GM12865 (cell line): ENCODE results near the gene COX6A1.
A peak's percentile ranks its signal among the peaks of the same experiment; 100 is the strongest.
"Not testable (repeated sequence)": the region's sequence is repeated elsewhere in the genome, so short reads cannot be mapped to it uniquely, and the experiment has no call there.

Experiments
- DNase-seq: peaks from one replicate; pipeline ENCODE4 v3.0.0; 2010; ENCODE audit warnings: low read depth
- H3K4me3 ChIP-seq: 2 replicates; pipeline ENCODE4 v1.5.1; 2011; ENCODE audit warnings: mild to moderate bottlenecking, low read depth, low read length, control low read depth
- TF ChIP-seq, protein P1 (sequence below): IDR thresholded peaks from 2 replicates; pipeline ENCODE4 v1.5.1; 2011; ENCODE audit warnings: low read length, control low read depth, low read depth, inconsistent platforms; ENCODE audit not compliant: insufficient read depth; ENCODE audit errors: missing control alignments

The COX6A1 gene

DNA sequence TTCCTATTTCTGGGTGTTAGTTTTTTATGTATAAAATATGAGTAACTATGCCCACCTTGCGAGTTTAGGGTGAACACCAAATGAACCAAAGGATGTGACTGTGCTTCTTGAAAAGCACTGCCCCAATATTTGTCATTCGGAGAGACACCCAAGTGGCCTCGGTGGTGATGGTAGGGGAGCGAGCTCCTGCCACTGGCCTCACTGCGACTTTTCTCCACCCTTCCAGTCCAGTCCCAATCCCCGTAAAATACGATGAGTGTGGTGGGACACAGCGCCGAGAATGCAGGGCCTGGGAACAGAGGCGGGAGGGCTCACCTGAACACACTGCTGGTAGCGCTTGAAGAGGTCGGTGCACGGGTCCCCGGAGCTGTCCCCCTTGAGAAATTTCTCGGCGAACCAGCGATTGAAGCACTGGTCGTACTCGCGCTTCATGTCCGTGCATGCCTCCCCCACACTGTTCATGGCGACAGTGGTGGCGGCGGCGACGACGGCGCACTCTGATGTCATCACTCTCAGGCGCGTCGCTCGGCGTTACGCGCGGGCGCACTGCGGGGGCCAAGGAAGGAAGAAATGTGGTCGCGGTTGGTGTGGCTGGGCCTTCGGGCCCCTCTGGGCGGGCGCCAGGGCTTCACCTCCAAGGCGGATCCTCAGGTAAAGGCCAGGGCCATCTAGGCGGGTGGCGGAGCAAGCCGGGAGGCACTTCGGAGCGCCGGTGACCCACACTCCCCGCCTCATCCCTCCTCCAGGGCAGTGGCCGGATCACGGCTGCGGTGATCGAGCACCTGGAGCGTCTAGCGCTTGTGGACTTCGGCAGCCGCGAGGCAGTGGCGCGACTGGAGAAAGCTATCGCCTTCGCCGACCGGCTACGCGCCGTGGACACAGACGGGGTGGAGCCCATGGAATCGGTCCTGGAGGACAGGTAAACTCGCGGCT lies 8.3 kb downstream of the COX6A1 start, which contains the start of the genes GATC and TRIAP1:
GATC (plus strand) TSS at position 534 of the 933 bp plus-strand sequence; CDS start at position 571, 37 bp downstream.
TRIAP1 (minus strand) TSS at position 474 of the 933 bp plus-strand sequence; CDS start at position 462, 12 bp downstream.
- DNase-seq = peak; percentile 88
- TF ChIP-seq, protein P1, sequence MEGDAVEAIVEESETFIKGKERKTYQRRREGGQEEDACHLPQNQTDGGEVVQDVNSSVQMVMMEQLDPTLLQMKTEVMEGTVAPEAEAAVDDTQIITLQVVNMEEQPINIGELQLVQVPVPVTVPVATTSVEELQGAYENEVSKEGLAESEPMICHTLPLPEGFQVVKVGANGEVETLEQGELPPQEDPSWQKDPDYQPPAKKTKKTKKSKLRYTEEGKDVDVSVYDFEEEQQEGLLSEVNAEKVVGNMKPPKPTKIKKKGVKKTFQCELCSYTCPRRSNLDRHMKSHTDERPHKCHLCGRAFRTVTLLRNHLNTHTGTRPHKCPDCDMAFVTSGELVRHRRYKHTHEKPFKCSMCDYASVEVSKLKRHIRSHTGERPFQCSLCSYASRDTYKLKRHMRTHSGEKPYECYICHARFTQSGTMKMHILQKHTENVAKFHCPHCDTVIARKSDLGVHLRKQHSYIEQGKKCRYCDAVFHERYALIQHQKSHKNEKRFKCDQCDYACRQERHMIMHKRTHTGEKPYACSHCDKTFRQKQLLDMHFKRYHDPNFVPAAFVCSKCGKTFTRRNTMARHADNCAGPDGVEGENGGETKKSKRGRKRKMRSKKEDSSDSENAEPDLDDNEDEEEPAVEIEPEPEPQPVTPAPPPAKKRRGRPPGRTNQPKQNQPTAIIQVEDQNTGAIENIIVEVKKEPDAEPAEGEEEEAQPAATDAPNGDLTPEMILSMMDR = no peak
- peak within 1 kb of the TSS; percentile 94 for H3K4me3 ChIP-seq

DNA sequence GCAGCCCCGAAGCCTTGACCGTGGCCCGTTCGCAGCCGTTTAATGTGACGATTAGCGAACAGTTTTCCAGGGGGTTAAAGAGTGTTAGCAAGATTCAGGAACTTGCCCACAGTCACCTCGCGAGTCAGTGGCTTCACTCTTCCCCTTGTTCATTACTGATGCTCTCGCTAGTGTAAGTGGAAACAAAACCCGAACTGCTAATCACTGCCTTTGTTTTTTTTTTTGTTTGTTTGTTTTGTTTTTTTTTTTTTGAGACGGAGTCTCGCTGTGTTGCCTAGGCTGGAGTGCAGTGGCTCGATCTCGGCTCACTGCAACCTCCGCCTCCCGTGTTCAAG lies 8.9 kb downstream of the COX6A1 start:
- H3K4me3 ChIP-seq = peak overlapping the region; percentile 94
- not testable (repeated sequence) for DNase-seq

DNA sequence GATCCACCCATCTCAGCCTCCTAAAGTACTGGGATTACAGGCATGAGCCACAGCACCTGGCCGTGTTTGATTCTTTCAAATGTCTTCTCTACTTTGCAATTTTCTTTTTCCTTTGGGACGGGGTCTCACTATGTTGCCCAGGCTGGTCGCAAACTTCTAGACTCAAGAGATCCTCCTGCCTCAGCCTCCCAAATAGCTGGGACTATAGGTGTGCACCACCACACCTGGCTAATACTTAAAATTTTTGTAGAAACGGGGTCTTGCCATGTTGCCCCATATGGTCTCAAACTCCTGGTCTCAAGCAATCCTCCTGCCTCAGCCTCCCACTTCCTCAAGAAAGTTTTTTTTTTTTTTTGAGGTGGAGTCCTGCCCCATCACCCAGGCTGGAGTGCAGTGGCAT lies 10.1 kb downstream of the COX6A1 start:
- TF ChIP-seq, protein P1 = no peak
- no peak for DNase-seq
- H3K4me3 ChIP-seq = no peak overlapping the region

DNA sequence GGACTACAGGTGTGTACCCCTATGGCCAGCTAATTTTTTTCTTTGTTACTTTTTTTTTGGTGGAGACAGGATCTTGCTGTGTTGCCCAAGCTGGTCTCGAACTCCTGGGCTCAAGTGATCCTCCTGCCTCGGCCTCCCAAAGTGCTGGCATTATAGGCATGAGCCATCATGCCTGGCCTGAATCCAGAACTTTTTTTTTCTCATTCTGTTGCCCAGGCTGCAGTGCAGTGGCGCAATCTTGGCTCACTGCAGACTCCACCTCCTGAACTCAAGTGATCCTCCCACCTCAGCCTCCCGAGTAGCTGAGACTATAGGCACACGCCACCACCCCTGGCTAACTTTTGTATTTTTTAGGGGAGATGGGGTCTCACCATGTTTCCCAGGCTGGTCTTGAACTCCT lies 14.6 kb downstream of the COX6A1 start:
- not testable (repeated sequence) for H3K4me3 ChIP-seq, DNase-seq

DNA sequence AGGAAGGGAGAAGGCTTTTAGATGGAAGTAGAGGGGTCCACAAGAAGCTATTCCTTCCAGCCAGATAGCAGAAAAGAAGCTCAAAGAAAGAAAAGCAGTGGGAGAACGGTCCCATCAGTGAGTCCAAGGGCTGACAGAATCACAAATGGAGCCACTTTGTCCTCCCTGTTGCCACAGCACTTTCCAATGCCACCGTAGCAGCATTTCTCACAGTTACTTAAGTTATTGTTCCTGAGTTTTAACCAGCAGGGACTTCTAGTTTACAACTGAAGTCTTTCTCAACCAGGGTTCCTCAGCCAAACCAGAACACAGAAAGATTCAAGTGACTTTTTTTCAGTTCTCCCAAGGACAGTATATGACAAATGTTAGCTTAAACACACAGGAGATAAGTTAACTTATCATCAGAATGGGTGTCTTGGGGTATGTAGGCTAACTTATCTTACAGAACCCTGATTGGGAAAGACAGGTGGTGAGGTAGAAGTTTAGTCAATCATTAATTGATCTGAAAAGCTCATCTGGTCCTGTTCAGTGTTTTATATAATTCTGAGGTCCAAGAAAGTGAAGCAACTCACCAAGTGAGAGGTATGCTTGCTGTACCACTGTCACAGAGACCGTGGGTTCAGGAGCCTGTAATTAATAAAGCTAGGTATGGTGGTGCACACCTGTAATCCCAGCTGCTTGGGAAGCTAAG lies 15.3 kb downstream of the COX6A1 start:
- DNase-seq = no peak
- no peak overlapping the region for H3K4me3 ChIP-seq
- TF ChIP-seq, protein P1 = no peak

DNA sequence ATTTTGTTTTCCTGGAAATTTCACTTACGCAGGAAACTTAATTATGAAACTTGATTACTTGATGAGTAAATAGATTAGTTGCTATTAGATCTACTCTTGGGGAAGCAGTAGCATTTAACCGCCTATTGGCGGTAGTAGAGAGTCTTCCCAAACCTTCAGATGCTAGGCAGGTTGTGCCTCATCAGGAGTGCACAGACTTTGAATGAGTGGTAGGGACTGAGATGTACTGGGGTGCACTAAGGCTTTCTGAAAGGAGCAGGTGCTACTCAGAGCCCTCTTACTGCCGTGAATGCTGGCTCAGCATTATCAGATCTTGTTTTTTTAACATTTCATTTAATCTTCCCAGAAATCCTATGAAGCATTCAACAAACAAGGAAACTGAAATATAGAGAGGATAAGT lies 16.1 kb downstream of the COX6A1 start:
- DNase-seq = peak; percentile 52
- no peak overlapping the region for H3K4me3 ChIP-seq
- TF ChIP-seq, protein P1 = peak; percentile 65

DNA sequence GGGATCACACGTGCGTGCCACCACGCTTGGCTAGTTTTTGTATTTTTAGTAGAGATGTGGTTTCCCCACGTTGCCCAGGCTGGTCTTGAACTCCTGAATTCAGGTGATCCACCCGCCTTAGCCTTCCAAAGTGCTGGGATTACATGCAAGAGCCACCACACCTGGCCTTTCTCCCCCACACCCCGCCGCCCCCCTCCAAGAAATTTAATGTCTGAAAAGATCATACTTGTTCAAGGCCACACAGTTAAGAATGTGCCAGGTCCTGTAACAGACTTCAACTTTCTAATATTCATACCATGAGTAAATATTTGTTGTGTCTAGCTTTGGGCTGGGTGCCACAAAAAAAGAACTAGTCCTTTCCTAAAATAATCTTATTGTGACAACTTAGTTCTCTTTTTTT lies 17.4 kb downstream of the COX6A1 start:
- TF ChIP-seq, protein P1 = no peak
- no peak overlapping the region for H3K4me3 ChIP-seq
- no peak for DNase-seq
